HG03520 (cell line): ENCODE data around the gene COPG2.
"Not testable (repeated sequence)": the region's sequence is repeated elsewhere in the genome, so short reads cannot be mapped to it uniquely, and the experiment has no call there.

ENCODE experiments used
- ATAC-seq: cut with Tn5 transposase; IDR thresholded peaks from one replicate; pipeline ENCODE4 v1.9.1; 2021; ENCODE audit warnings: mild to moderate bottlenecking, moderate library complexity; ENCODE audit not compliant: unreplicated experiment

COPG2 gene, protein sequence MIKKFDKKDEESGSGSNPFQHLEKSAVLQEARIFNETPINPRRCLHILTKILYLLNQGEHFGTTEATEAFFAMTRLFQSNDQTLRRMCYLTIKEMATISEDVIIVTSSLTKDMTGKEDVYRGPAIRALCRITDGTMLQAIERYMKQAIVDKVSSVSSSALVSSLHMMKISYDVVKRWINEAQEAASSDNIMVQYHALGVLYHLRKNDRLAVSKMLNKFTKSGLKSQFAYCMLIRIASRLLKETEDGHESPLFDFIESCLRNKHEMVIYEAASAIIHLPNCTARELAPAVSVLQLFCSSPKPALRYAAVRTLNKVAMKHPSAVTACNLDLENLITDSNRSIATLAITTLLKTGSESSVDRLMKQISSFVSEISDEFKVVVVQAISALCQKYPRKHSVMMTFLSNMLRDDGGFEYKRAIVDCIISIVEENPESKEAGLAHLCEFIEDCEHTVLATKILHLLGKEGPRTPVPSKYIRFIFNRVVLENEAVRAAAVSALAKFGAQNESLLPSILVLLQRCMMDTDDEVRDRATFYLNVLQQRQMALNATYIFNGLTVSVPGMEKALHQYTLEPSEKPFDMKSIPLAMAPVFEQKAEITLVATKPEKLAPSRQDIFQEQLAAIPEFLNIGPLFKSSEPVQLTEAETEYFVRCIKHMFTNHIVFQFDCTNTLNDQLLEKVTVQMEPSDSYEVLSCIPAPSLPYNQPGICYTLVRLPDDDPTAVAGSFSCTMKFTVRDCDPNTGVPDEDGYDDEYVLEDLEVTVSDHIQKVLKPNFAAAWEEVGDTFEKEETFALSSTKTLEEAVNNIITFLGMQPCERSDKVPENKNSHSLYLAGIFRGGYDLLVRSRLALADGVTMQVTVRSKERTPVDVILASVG

DNA sequence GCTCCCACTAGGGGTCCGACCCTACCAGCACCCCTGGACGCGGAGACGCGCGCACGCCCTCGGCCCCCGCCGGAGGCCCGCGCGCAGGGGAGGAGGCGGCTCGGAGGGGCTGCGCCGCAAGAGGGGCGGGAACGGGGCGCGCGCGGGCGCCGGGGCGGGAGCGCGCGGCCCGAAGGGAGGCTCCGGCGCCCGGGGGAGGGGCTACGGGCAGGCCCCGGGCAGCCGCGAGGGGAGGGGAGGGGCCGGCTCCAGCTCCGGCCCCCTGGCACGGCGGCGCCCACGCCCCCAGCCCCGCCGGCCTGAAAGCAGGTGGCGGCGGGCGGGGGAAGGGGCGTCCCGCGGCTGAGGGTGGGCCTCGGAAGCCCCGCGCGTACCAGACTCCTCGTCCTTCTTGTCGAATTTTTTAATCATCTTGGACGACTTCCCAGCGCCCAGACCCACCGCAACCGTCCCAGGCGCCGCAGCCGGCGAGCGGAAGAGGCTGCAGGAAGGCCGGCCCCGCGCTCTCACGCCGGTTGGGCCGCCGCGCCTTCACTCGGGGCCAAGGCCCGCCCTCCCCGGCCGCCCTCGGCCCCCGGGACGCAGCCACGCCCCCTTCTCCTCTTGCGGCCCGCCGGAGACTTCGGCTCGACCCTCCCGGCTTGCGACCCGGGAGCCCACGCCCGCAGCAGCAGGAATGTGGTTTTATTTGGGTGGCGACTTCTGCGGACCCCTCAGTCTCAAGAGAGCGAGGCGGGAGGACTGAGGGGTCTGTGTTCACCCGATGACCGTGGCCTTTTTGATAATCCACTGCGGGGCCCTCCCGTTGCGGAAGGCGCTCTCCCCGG, at the start of gene COPG2:
Gene COPG2 (minus strand): TSS at position 491 of the 827 bp plus-strand sequence. CDS start 80 bp downstream, at position 411.
- peak; percentile 91 for ATAC-seq

DNA sequence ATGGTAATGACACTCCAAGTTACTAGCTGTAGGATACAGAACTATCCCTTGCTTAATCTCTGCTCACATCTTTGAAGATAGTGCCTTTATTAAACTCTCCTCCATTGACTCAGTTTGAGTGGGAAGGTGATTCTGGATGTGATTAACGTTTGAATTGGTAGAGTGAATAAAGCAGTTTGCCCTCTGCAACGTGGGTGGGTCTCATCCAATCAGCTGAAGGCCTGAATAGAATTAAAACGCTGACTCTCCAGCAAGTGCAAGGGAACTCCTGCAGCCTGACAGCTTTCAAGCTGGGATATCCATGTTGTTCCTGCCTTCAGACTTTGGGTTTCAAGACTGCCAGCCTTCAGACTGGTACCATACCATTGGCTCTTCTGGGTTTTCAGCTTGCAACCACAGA, 43.9 kb upstream of the COPG2 start:
- no peak for ATAC-seq

DNA sequence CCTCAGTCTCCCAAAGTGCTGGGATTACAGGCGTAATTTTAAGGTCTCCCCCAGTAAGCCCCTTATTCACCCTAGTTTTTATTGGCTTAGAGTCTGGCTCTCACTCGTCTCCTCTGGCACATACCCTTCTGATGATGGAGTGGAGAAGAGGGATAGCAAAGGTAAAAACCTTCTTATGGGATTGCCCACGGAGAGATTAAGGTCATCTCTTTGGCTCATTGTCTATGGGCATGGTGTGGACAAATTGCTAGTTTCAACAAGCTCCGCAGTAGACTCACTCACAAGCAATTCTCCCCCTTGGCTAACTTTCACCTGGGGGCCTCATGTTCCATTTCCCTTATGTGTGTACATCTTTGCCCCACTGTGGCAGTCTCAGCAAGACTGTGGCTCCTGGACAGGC, 40.2 kb upstream of the COPG2 start:
- ATAC-seq: no peak

DNA sequence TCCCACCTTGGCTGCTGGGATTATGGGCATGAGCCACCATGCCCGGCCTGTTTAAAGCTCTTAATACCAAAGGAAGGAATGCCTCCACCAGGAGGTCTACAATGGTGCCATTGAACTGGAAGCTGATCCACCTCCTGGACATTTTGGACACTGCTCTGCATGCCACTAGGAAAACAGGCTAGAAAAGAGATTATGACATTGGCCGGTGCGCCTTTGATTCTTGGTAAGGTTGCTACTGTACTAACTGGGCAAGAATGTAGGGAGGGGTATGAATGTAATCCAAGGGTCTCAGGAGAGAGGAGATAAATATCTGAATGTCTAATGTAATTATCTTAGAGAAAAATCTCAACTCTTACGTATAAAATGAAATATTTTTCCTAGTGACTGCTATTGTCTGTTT, 39.5 kb upstream of the COPG2 start:
- ATAC-seq: no peak

DNA sequence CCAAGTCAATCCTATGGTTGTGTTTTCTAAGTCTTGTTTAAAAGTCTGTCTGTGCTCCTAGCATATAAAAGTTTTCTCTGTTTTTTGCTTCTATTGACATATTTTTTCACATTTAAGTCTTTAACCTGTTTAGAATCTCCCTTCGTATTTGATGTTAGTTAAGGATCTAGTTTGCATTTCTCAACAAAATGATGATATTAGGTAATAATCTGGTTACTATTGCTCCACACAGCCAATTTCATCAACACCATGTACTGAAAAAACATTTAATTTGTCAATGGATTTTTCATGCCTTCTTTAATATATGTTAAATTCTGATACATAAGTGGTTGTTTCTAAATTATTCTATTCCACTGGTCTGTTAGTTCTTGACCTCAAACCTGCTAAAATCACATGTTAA, 35.3 kb upstream of the COPG2 start:
- no peak for ATAC-seq

DNA sequence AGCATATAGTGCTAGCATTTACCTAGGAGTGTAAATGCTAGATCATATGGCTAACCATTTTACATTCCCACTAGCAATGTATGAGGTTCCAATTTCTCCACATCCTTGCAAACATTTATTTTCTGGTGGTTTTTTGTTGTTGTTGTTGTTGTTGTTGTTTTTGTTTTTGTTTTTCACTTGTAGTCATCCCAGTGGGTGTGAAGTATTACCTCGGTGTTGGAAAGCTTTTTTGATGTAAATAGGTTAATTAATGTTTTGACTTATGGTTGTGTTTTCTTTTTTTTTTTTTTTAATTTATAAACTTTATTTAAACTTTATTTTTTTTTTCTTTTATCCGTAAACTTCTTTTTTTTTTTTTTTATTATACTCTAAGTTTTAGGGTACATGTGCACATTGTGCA, 33.1 kb upstream of the COPG2 start:
- ATAC-seq: no peak

DNA sequence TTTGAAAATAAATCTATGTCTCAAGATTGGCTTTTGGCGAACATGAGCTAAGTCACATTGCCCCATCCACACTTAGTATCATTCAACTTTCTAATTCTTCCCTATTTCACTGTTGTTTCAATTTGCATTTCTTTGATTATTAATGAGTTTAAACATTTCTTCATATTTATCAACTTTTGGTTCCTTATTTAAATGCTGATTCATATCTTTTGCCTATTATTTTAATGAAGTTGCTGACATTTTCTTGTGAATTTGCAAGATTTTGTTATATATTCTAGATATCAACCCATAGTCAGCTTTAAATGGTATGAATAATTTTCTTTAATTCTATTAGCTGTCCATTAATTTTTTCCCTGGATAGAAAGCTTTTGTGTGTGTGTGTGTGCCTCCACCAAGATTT, 32.2 kb upstream of the COPG2 start:
- ATAC-seq: no peak

DNA sequence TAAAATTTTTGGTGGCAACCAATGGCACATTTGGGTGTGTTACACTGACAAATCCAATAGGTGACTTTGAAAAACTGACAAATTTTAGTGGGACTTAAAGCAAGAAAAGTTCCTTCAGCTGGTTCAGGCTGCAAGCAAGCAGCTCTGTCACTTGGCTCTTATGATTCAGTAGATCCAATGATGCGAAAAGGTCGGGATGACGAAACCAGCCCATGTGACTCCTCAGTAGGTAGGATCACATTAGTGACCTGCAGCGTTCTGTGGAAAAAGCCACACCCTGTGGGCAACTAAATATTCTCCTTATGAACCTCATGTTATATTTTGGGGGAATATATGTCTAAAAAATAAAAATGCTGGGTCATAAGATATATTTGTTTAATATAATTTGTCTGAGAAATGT, 31.1 kb upstream of the COPG2 start:
- ATAC-seq: no peak

DNA sequence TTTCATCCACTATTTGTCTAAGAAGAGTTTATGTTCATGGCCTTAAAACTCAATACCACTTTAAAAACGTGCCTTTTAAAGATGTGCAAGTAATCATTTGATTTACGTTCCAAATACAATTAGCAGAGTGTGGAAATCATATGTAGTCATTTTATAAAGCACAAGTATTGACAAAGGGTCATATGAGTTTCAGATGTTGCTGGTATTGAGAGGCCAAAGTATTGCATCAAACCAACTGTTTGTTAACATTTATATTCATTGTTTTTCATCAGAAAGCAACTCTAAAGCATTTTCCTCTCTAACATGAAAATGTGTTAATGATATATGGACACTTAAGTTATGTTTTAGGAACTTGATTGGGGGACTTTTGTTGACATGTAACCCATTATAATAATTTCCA, 29.3 kb upstream of the COPG2 start:
- no peak for ATAC-seq

DNA sequence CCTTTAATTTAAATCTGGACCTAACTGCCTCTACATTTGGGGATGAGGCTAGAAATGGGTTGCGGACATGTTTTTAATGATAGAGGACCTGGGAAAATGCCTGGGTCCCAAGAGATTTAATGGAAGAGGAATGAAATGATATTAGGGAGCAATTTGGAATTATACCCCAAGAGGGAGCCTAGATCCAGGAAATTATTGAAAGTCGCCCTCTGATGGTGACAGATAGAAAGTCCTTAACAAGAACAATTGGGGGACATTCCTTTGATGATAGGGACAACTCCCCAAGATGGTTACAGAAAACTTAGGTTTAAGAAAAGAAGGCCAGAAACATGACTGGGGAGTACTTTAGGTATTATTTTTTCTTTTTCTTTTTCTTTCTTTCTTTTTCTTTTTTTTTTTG, 27.3 kb upstream of the COPG2 start:
- no peak for ATAC-seq

DNA sequence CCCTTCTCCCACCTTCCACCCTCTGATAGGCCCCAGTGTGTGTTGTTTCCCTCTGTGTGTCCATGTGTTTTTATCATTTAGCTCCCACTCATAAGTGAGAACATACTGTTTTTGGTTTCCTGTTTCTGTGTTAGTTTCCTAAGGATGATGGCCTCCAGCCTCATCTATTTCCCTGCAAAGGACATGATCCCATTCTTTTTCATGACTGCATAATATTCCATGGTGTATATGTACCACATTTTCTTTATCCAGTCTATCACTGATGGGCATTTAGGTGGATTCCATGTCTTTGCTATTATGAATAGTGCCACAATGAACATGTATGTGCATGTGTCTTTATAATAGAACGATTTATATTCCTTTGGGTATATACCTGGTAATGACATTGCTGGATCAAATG, 23.8 kb upstream of the COPG2 start:
- not testable (repeated sequence) for ATAC-seq

DNA sequence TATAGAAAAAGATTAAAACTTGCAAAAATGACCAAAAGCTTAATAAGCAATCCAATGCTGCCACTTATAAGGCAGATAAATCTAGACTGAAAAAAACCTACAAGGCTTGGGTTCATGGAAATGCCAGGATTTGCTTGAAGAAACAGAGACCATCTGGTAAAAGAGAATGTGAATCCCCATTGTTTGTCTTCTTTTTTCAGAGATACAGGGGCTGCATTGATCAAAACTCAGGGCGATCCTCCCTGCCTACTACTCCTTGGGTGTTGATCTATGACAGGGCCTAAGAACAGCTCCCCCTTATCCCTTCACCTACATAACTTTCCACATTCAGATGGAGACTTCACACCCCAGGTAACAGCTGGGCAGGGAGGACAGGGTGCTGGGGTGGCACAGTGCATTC, 21.1 kb upstream of the COPG2 start:
- ATAC-seq: no peak

DNA sequence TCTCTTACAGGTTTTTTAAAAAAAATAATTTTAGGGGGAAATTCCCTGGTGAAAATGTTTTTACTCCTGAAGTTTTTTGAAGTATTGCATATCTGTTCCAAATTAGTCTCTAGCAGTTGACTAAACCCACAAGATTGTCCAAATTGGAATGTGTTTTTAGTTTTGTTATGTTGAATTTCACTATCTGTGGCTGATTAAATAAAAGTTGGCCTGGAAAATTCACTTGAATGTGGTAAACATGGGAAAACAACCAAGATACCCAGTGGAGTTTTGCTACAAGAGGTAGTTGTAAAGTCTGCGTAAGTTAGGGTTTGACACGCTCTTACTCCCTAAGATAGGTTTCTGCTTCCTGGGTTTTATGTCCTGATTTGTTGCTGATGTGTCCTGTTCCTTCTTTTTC, 14.5 kb upstream of the COPG2 start:
- ATAC-seq: no peak

DNA sequence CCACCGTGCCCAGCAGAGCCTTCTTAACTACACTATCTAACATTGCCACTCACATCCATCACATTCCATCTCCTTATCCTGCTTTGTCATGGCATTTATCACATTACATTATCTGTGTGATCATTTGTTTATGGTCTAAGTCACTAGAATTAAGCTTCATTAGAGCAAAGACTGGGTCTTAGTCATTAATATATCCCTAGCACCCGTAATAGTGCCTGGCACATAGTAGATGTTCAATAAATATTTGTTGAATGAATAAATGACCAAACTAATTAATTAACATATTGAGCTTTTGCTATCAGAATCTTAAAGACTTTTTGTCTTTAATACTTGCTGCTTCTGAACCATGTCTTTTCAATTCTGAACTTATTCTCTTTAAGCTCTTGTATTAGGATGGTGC, 5.9 kb upstream of the COPG2 start:
- ATAC-seq: no peak

DNA sequence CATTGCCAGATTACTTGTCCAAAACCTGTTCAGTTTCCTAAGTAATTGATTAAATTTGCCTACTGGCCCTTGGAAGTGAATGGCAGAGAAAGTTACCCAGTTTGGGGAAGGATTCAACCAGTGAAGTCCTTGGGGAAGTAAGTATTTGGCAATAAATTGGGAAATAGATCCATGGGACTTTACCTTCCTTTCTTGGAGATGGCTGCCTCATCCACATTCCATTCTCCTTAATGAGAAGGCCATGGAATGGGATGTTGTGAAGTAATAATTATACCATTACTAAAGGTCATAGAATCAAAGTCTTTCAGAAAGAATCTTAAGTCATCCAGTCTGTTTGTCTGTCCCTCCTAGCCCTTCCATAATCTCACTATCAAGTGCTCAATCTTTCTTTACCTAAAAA, 4.5 kb upstream of the COPG2 start:
- ATAC-seq: no peak

DNA sequence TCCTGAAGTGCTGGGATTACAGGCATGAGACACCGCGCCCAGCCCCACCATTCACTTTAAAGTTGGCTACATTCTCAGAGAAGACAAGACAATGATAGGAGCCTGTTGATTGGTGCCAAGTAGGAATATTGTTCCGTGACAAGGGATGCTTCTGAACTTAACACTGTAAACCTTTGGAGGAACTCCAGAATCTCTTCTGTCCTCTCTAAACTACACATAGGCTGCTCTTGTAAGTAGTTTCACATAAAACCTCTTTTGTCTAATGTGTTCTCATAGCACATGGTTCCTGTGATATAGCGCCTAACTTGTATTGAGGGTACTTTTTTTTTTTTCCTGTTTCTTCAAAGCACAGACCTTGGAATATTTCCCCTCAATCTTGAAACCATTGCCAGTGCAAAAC, 3.6 kb upstream of the COPG2 start:
- ATAC-seq: no peak

DNA sequence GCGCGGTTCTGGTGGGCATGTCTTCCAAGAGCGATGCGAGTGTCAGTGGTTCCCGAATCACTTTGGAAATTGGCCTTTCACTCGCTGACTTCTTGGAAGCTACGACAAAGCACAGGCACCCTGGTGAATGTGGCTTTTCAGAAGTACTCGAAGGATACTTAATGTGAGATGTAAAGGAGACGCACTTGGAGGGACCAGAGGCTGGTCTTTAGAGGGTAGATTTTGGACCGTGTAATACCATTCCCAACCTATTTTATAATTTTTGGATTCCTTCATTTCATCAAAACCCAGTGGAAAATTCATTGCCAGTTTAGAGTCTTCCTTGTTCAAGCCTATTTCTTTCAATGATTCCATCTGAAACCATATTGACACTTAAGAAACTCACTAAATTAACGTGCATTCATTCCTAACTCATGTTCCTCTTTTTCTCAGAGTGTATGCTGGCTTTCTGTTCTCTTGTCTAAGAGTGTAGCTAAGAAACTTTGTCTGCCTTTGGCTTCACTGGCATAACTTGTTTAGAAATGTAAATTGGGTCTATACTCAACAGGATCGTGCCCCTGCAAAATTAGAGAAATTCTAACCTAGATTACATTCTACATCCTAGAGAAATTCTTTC, 645 bp upstream of the COPG2 start:
- no peak for ATAC-seq

DNA sequence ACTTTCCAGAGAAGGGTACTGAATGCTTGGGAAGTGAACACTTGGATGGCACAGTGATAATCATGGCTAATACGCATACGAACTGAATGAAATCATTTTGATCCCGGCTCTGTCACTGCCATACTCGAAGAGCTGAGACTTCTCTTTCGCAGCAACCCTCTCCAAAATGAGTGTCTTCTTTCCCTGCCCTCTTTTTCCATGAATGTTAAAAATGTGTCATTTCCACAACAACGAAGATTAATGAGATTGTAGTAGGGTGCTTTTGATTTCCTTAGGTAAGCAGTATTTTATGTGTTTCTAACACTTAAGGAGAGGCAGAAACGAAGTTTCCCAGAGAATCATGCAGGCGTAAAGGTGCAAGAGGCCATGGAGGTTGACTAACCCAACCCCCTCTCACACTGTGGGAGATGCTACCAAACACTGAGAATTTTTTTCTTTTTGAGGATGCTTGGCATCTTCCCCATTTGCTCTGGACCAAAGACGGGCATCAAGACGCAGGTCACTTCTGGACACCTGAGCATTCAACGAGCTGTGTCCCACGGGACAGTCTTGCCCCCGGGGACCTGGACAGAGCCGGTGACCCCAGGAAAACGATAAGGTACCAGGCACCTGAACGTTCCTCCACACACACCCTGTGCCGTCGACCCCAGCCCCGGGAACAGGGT, 823 bp downstream of the COPG2 start:
- ATAC-seq: no peak

DNA sequence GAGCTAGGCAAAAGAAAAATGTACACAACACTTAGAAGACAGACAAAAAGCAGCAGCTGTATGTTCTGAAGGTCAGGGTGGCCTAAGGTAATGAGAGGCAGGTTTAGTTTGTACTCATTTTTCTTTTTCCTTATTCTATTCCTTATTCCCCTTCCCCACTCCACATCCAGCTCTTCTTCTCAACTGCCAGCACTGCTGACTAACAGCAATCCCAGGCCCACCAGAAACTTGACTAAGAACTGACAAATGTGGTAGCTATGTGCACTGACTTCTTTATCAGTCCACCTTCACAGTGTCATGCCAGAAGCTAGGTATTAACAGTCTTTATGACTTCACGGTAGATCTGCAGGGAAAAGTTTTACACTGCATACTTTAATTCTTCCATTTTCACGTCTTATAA, 6.1 kb downstream of the COPG2 start:
- ATAC-seq: no peak

DNA sequence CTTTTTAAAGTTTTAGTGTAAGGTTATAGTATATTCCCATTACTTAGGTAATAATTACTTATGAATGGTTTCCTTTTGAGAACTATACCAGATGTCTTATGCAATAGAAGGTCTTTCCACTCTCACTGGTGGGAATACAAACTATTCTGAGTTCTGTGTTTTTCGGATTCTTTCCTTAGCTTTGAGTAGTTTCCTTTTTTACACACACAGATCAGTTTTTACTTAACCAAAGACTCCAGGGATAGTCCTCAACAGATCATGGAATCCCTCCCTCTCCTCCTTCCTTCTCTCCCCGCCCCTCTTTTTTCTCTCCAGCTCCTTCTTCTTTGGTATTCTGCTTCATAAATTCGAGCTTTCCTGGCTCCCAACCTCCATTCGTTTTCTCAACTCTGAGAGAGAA, 13.3 kb downstream of the COPG2 start:
- ATAC-seq: no peak
